Stimulated activated CD4-positive, alpha-beta T cell treated with anti-CD3 and anti-CD28 coated beads, Interleukin-15, amount 100 ng/mL, for 1 hour (primary cell): ENCODE measurements around the gene MICB.
"Not testable (repeated sequence)": the region's sequence is repeated elsewhere in the genome, so short reads cannot be mapped to it uniquely, and the experiment has no call there.

Source experiments
- DNase-seq, 2 donors: peaks; one replicate each; pipeline ENCODE4 v3.0.0-alpha.2; 2020; ENCODE audit warnings: low read depth in 1 of 2, low spot score in 1 of 2

MICB gene

DNA sequence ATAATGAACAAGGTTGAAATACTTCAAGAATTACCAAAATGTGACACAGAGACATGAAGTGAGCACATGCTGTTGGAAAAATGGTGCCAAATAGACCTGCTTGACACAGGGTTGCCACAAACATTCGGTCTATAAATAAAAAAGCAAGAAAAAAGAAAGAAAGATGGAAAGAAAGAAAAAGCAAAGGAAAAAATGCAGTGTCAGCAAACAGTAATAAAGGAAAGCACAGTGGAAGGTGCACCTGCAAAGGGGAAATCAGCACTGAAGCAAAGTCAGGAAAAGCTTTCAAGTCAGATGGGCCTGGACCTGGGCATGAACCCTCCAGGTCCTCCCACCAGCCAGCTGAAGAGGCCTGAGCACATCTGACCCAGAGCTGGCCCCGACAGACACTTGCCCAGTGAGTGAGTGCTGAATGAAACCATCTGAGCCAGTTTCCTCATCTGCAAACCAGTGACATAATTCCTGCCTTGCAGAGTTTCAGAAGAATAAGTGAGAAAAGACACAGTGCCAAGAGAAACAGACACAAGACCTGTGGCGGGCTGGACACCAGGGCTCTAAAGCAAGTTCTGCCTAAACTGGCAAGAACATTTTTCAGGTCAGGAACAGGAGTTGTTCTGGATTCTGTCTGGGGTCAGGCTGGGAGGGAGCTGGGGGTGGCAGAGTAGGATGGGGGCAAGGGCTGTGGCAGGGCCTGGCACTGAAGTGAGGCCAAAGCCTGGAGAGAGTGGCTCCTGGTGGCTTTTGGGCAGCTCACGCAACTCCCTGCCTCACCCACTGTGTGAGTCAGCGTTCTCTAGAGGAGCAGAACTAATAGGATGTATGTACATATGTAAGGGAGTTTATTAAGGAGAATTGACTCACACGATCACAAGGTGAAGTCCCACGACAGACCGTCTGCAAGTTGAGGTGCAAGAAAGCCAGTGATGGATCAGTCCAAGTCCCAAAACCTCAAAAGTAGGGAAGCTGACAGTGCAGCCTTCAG, 23.9 kb upstream of the MICB start:
- no peak for DNase-seq

DNA sequence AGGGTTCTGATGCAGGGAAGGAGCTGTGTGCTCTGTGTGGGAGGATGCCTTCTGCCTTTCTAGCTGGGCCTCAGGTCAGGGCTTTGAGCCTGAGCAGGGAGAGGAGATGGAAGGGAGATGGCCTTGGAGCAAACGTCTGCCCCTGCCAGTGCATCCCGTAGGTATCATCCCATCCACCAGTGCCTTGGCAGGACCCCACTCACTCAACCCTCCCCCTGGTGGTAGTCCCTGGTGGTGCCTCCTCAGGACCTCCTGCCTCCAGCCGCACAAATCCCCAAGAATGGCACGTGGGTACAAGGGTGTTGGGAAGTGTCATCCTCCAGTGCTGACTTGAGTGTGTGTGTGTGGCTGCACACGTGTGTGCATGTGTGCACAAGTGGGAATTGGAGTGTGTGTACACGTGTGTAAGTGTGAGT, 23.1 kb upstream of the MICB start:
- DNase-seq: no peak

DNA sequence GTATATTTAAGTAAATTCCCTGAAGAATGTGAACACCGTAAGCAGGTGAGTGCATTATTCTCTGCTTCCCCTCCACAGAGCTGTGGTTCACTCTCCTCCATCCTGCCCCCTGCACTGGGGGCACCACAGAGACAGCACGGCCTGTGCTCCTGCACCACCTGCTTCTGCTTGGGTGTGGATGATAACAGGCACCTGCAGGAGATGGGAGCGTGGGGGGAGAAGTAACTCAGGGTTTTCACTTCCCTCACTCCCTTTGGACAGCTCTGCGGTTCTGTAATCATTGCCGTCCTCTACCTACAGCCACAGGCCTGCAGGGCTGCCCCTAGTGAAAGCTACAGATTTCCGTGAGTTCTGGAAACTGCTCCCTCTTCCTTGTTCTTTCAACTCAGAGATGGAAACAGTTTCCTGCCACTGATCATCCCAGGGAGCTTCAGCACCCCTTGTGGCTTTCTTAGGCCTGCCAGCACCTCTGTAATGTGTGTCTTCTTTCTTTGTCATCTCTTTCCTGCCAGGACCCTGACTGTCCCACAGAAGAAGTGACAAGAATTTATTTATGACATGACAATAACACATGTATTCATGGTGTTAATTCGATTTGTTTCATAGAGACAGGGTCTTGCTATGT, 21.3 kb upstream of the MICB start:
- DNase-seq: no peak

DNA sequence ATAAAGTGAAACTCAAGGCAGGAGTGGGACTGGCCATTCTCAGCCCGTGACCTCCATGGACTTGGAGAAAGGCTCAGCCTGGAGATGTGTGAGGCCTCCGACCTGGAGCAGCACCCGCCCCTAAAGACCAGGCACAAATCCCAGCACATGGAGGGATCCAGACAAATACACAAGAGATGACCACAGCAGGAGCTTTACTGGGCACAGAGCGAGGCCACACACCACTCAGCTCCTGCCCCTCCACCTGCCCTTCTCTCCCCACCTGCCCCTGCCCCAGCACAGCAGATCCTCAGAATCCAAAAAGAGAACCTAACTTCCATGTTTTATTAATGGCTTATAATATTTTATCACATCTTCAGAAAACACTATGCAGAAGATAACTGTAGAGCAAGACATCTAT, 20.4 kb upstream of the MICB start:
- no peak for DNase-seq

DNA sequence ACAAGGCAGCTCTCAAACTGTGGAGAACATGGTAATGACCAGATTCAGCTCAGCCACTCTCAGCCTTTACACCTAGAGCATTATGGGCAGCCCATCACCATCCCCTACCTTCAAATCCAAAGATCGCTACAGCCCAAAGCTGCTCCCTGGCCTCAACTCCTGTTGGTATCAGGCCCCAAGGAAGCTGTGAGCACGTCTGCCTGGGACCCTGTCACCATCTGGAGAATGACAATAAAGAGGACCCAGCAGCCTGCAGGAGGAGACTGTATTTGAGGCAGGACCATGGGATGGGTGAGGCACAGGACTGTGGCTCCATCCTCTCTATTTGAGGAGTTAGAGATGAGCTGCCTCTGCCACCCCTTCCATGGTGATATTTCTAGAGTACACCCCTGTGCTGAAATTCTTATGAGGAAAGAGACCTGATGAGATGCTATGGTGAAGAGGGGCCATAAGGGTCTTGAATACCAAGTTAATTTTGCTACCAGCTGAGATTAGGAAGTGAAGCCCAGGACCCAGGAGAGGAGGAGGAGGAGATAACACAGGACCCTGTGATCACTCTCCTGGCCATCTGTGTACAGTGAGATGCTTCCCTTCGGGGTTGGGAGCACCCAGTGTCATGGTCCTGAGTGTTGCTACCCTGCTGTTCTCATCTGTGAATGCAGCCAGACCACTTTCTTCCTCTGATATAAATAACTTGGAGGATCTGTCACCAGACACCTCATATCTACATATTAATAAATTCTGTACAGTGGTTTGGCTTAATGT, 19.6 kb upstream of the MICB start:
- DNase-seq: no peak

DNA sequence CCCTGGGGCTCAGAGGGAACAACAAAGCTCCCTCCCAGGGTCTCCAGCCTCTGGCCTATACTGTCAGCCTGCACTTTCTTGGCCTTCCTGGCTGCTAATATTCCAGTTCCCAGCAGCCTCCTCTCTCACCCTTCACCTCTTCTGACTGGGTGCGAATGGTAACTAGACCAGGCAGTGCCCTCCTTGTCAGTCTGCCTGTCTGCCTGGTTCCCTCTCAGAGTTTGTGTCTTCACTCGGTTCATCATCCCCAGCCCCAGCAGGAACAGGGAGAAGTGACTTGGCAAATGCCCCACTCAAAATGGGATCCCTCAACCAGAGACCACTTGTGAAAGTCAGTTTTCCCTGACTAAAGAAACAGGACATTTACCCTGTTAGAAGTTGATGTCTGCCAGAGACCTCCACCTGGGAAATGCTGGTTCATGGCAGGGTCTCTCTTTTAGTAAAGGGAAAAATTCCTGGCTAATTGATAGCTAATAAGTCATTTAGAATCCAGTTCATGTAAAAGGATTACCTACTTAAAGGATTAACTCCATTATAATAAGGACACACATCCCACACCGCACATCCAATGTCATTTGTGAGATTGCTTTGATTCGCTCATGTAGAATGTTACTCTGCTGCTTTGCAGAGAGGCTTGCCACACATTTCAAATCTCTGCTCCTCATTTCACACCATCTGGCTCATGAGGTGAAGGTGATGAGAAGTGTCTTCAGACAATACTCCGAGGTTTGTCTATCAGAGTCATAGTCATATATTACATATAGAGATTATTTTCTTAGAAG, 18.6 kb upstream of the MICB start:
- no peak for DNase-seq

DNA sequence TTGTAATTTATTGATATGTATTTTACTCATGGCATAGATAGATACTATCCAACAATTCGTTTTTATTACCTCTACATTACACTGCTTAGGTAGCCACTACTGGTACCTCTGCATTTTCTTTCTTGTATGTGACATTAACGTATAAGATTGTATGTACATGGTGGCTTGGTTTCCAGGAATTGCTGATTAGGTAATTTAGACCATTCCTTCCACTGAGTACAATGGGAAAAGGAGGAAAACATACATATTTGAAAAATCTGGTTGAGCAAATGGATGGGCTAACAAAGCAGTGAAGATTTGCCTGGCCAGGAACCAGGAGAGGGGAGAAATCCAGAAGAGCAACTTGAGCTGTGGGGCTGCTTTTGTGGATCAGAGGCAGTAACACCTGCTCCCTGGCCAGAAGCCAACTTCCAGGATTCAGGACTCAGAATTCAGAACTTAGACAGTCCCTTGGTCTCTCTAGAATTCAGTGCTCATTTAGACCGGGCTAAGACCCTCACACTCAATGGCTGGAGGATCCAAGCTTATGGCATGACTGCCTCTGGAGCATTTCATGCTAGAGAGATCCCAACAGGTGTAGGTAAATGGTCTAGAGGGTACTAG, 17.9 kb upstream of the MICB start:
- DNase-seq: no peak

DNA sequence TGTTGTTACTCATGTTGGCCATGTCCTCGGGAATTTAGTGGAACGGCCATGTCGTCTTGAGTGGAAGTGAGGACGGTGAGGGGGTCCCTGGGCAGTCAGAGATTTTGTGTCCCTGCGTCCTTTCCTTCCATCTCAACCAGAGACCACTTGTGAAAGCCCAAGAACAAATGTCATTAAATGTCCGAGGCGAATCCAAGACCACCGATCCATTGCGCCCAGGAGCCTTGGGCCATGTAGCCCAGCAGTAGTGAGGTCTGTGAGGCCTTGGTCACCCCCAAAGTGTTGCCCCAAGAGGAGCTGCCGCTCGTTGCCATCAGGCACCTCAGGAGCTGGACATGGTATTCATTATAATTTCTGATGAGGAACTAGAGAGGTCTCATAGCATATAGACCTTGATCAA, 17.4 kb upstream of the MICB start:
- DNase-seq: no peak

DNA sequence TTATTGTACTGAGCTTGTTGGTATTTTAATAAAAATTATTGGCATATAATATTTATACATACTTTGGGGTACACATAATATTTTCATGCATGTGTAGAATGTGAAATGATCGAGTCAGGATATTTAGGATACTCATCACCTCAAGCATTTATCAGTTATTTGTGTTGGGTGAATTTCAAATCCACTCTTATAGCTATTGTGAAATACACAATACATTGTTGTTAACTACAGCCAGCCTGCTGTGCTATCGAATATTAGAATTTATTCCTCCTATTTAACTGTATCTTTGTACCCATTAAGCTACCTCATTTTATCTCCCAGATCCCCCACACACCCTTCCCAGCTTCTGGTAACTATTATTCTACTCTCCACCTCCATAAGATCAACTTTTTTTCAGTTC, 14.6 kb upstream of the MICB start:
- DNase-seq: no peak

DNA sequence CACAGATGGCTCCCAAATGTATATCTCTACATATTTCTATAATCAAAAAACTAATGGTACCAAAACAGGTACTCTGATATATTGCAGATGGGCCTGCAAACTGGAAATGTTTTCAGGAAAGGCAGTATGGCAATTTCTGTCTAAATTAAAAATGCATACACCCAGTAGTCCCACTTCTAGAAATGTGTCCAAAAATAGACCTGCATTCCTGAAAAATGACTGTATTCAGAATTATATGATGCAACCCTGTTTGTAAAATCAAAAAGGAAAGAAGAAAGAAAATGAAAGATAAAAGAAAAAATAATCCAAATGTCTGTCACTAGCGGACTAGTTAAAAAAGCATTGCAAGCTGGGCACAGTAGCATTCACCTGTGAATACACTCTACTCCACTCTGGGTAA, 12.9 kb upstream of the MICB start:
- no peak for DNase-seq

DNA sequence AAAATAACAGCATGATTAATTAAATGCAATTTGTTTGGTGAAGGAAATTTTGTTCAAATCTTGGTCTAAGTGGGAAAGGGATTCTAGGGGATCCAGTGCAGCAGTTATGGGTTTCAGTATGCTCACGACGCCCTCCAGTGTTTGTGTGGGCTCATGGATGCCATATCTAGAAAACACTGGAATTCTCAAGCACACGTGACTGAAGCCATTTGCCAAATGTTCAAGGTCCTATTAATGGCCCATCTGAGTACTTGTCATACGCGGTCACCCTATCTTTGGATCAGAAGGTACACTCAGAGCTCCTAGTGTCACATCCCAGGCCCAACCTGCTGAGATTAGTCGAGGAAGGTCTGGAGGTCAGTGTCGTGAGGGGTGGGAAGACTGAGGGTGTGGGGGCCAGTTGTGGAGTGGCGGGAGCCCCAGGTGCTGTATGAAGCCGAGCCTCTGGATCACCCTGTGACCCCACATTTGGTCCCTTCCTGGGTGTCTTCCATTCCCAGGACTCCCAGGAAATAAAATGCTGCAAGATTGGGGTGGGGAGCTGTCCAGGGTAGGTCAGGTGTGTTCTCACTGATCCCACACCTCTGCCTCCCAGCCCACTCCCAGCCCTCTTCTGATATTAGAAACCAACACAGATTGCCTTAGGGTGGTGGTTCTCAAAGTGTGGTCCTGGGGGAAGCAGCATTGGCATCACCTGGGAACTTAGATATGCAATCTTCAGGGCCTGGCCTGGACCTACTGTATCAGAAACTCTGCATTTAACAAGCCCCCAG, 11.7 kb upstream of the MICB start:
- DNase-seq: not testable (repeated sequence)

DNA sequence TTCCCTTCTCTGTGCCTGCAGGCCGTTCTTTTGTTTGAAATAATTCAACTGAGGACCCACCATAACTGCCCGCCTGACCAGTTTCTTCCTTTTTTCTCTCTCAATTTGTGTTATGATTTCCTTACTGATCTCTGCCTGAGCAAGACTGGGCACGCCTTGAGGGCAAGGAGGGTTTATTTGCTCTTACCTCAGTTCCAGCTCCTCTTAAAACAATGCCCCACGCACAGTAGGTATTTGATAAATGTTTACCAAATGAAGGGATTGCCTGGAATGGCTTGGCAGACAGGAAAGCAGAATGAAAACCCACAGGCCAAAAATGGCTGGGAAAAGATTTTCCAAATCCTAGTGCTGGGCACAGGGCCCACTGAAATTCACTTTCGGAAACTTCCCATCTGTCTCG, 10.3 kb upstream of the MICB start:
- DNase-seq: not testable (repeated sequence)

DNA sequence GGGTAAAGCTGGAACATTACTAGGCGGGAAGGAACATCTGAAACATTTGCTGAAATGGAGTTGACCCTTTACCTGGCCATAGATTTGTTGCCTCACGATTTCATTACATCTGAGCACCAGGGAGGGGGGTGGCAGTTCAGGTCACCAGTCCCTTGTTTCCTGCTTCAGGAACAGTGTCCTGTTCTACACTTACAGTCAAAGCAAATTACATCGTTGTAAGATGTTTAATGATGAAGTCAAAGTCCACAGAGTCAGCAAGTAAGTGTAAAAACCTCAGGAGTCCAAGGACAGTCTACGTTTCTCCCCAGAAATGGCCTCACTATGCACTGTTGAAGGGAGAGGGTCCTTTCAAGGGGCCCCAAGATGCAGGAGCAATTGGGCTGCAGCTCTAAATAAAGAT, 8.9 kb upstream of the MICB start:
- DNase-seq: no peak

DNA sequence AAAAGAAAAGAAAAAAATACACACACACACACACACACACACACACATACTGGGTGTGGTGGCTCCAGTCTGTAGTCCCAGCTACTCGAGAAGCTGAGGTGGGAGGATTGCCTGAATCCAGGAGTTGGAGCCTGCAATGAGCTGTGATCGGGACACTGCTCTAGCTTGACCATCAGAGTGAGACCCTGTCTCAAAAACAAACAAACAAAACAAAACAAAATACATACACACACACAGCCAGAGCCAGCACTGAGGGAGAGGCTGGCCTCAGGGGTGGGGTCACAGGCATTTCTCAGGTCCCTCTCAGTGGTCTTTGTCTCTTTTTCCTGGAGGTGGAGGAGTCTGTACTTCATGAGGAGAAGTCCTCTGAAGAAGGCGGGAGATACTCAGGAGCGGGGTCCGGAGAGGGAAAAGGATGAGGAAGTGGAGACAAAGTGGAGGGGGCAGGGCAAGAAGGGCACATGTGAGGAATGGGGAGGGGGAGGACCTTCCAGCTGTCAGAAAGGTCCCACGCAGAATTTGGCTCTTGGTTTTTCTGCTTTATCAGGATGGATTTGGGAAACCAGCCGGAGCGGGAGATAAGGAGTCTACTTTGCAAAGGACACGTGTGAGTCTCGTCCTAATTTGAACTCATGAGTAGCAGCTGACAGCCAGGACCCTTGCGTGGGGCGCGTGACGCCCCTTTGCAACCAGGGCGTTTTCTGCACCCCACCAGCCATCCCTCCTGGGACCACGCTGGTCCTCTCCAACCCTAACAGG, 7.7 kb upstream of the MICB start:
- no peak for DNase-seq

DNA sequence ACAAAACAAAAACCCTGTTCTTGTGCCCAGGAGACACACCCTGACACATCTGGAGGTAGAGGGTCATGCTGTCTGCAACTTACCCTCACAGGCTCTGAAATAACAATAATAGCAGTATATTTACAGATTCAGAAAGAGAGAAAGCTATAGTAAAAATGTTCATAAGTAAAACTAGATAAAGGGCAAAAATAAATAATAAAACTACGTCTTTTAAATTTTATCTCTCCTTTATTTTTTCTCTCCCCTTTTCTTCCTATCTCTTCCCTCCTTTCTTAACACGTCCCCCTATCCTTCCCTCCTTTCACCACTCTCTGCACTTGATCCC, 4.4 kb upstream of the MICB start:
- not testable (repeated sequence) for DNase-seq

DNA sequence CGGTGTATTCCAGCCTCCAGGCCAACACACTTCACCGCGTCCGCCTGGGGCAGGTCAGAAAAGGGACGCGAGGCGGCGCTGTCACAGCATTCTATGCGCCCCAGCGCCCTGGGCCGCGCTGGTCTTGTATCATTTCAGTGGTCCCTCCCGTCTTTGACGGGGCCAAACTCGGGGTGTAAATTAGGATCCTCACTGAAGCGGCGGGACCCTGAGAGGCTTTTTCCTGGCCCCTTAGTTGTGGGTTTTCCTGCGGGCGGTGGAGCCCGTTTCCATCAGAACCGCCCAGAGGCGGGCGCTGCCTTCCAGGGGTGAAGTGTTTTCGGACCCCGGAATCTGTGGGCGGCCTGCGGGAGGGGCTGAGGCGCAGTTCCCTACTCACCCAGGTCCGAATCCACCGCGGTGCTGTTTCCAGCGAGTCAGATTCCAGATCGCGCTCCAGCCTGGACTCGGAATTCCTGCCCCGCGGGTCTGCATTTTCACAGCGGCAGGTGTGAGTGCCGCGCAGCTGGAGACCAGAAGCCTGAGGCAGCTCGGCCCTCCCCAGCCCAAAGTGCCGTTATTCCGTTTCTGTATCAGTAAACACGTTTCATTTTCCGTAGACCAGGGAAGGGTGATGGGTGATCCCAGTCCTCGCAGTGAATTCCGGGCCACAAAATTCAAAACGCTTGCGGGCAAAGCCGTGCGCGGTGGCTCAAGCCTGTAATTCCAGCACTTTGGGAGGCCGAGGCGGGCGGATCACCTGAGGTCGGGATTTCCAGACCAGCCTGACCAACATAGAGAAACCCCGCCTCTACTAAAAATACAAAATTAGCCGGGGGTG, 3.9 kb upstream of the MICB start:
- DNase-seq: peak; percentile 63 to 71

DNA sequence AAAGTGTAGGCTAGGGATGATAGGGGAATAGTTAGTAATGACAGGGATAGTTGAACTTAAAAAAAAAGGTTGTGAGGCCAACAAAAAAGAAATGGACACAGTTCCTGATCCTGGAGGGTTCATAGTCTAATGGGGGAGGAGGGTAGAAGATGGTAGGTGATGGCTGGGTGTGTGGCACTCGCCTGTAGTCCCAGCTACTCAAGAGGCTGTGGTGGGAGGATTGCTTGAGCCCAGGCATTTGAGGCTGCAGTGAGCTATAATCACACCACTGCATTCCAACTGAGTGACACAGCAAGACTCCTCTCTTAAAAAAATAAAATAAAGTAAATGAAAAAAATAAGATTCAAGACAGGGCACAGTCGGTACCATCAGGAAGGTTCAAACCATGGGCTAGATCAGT, 2.4 kb upstream of the MICB start:
- DNase-seq: no peak

DNA sequence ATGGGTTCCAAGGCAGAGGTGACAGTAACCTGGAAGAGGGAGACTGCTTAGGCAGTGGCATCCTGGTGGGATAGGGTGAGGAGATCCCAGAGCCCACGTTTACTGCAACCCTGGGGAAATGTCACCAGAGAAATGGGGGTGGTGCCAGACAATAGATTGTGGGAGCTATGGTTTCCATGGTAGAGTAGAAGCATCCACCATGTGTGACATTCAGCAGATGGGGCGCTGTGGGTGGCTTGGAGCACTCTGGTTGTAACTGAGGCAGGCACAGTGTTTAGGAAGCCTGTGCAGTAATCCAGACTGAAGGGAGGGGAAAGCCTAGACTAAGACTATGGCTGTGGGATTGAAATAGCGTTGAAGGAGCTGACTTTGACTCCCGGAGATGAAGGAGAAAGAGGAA, 1.1 kb upstream of the MICB start:
- not testable (repeated sequence) for DNase-seq
